ENCODE data around the gene ADAMTSL5. TPM values are rescaled to one million over a fixed set of nuclear protein-coding genes. Genes with fewer than 3 reads are reported as not detected.

Gene ADAMTSL5
- total and polyA plus RNA-seq, 9 of the 15 experiments (the other 6 are each of a cell fraction or from before 2014, with no cell fraction given) = 1.0 to 11.6 (median 4.1) TPM

- TF ChIP-seq, protein P1, sequence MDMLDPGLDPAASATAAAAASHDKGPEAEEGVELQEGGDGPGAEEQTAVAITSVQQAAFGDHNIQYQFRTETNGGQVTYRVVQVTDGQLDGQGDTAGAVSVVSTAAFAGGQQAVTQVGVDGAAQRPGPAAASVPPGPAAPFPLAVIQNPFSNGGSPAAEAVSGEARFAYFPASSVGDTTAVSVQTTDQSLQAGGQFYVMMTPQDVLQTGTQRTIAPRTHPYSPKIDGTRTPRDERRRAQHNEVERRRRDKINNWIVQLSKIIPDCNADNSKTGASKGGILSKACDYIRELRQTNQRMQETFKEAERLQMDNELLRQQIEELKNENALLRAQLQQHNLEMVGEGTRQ (CRISPR knock-in tag; IDR thresholded peaks at IDR 0.05) = peak; percentile 51
- TF ChIP-seq, protein P2, sequence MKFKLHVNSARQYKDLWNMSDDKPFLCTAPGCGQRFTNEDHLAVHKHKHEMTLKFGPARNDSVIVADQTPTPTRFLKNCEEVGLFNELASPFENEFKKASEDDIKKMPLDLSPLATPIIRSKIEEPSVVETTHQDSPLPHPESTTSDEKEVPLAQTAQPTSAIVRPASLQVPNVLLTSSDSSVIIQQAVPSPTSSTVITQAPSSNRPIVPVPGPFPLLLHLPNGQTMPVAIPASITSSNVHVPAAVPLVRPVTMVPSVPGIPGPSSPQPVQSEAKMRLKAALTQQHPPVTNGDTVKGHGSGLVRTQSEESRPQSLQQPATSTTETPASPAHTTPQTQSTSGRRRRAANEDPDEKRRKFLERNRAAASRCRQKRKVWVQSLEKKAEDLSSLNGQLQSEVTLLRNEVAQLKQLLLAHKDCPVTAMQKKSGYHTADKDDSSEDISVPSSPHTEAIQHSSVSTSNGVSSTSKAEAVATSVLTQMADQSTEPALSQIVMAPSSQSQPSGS (CRISPR knock-in tag; IDR thresholded peaks at IDR 0.05) = no peak
These were observed 10.0 kb upstream of the ADAMTSL5 start (continued) for GRCh38 chr19:1522838-1523237.

DNA sequence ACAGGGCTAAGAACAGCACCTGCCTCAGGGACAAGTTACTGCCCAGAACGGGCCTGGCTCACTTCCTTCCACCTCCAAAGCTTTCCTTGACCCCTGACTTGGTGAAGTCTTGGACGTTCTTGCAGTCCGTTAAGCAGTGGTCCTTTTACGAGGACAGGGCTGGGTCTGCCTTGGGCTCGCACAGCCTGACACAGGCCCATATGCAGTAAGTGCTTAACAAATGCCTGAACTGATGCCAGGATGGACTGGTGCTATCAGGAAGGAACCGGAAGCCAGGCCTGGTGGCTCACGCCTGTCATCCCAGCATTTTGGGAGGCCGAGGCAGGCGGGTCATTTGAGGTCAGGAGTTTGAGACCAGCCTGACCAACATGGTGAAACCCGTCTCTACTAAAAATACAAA is 9.2 kb upstream of the ADAMTSL5 start:
- 35% methylated on average over 8 of the region's 10 CpGs for WGBS (ENCODE audit: insufficient coverage, low coverage, missing lambda C conversion rate)
- TF ChIP-seq, protein P3, sequence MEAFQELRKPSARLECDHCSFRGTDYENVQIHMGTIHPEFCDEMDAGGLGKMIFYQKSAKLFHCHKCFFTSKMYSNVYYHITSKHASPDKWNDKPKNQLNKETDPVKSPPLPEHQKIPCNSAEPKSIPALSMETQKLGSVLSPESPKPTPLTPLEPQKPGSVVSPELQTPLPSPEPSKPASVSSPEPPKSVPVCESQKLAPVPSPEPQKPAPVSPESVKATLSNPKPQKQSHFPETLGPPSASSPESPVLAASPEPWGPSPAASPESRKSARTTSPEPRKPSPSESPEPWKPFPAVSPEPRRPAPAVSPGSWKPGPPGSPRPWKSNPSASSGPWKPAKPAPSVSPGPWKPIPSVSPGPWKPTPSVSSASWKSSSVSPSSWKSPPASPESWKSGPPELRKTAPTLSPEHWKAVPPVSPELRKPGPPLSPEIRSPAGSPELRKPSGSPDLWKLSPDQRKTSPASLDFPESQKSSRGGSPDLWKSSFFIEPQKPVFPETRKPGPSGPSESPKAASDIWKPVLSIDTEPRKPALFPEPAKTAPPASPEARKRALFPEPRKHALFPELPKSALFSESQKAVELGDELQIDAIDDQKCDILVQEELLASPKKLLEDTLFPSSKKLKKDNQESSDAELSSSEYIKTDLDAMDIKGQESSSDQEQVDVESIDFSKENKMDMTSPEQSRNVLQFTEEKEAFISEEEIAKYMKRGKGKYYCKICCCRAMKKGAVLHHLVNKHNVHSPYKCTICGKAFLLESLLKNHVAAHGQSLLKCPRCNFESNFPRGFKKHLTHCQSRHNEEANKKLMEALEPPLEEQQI (IDR thresholded peaks at IDR 0.05) = no peak
- no peak for TF ChIP-seq SUPT5H (IDR thresholded peaks at IDR 0.05)
- TF ChIP-seq, protein P4, sequence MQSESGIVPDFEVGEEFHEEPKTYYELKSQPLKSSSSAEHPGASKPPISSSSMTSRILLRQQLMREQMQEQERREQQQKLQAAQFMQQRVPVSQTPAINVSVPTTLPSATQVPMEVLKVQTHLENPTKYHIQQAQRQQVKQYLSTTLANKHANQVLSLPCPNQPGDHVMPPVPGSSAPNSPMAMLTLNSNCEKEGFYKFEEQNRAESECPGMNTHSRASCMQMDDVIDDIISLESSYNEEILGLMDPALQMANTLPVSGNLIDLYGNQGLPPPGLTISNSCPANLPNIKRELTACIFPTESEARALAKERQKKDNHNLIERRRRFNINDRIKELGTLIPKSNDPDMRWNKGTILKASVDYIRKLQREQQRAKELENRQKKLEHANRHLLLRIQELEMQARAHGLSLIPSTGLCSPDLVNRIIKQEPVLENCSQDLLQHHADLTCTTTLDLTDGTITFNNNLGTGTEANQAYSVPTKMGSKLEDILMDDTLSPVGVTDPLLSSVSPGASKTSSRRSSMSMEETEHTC (IDR thresholded peaks at IDR 0.05) = no peak
- TF ChIP-seq, protein P5, sequence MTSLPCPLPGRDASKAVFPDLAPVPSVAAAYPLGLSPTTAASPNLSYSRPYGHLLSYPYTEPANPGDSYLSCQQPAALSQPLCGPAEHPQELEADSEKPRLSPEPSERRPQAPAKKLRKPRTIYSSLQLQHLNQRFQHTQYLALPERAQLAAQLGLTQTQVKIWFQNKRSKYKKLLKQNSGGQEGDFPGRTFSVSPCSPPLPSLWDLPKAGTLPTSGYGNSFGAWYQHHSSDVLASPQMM (CRISPR knock-in tag; IDR thresholded peaks at IDR 0.05) = no peak
- TF ChIP-seq XRCC4 (IDR thresholded peaks at IDR 0.05; ENCODE audit: extremely low read depth, insufficient read depth, insufficient read length) = no peak
- no peak for TF ChIP-seq NR2C1 (IDR thresholded peaks at IDR 0.05)
- TF ChIP-seq NR2C1 (tag; IDR thresholded peaks at IDR 0.05) = no peak
- no peak for TF ChIP-seq ZHX1 (conservative IDR thresholded peaks at IDR 0.05; ENCODE audit: low read length)
- TF ChIP-seq KLF6 (CRISPR knock-in tag; IDR thresholded peaks at IDR 0.05; ENCODE audit: borderline replicate concordance) = no peak

More for the DNA sequence above, 9.2 kb upstream of the ADAMTSL5 start:
- peaks cover 3 to 52% of the 10 kb centered on the region in 2 experiments; a peak in 3 of 5 replicates for H3K4me1 ChIP-seq (replicated peaks in 1 of 2; ENCODE audit: control insufficient read depth in 2 of 2, insufficient read depth in 2 of 2, low read length in 2 of 2)
- ChIA-PET CTCF (ENCODE audit: low intra/inter-chr PET ratio) (no interaction called here), POLR2A (interaction anchor here (0.6 to 0.8 kb wide), 2 partner anchors 41 to 248 kb away, joined by 3 to 4 read pairs; no protein-coding TSS in a partner anchor)
- H3K9ac ChIP-seq (ENCODE audit: insufficient read depth in 1 of 2, low read depth in 2 of 2, low read length in 2 of 2) = no peak overlapping the region
- no peaks in the 10 kb centered on the region for H3K9me3 ChIP-seq (replicated peaks; ENCODE audit: control insufficient read depth, insufficient read depth, low read depth, low read length)
- H3K79me2 ChIP-seq (ENCODE audit: control insufficient read depth, insufficient read depth, low read length) = no peaks in the 10 kb centered on the region
- DNase-seq (ENCODE audit: extremely low read depth in 1 of 4, low spot score in 3 of 4) (no peak), ATAC-seq (no peak), FAIRE-seq (no peak)
- in situ Hi-C loops (cut with MboI) = no loop called here
- H2AFZ ChIP-seq (ENCODE audit: low read depth, low read length) = no peak overlapping the region
- intact Hi-C loops (cut with micrococcal nuclease) = no loop called here
- no peak overlapping the region for H3K4me2 ChIP-seq (ENCODE audit: insufficient read depth, low read length)
- H3K9me1 ChIP-seq (ENCODE audit: control insufficient read depth, insufficient read depth, low read length) = no peaks in the 10 kb centered on the region
- H4K20me1 ChIP-seq (replicated peaks; ENCODE audit: control insufficient read depth, insufficient read depth, low read length) = peaks cover 11% of the 10 kb centered on the region
- no peaks in the 10 kb centered on the region for H3K36me3 ChIP-seq (ENCODE audit: control insufficient read depth, insufficient read depth, low read length)
- no peak overlapping the region for H3K27ac ChIP-seq (ENCODE audit: extremely low read depth, low read depth, low read length)
- BruUV-seq (replicated peaks) = no TSS peak
- H3K27me3 ChIP-seq (ENCODE audit: control insufficient read depth in 2 of 2, insufficient read depth in 2 of 2, low read length in 2 of 2) = peaks cover 11 to 28% of the 10 kb centered on the region in 2 experiments; a peak in 4 of 5 replicates
- H3K4me3 ChIP-seq = no peak overlapping the region
